A549 treated with AZD9567 at 1 μM for 4 hours (cell line): ENCODE results near the gene NAA30. TPM values are rescaled to one million over a fixed set of nuclear protein-coding genes. Genes with fewer than 3 reads are reported as not detected.

Source experiments
- total RNA-seq: library from RNA; stranded (reverse); fragments of 200-300 nt; extraction: Qiagen RNA extraction; gene quantifications from 5 replicates; pipeline ENCODE4 v1.2.3, GENCODE V29; 2022; ENCODE audit not compliant: insufficient read depth

NAA30 gene
- total RNA-seq: 11.9 to 27.8 TPM (median 13.9 TPM) in 5 replicates

DNA sequence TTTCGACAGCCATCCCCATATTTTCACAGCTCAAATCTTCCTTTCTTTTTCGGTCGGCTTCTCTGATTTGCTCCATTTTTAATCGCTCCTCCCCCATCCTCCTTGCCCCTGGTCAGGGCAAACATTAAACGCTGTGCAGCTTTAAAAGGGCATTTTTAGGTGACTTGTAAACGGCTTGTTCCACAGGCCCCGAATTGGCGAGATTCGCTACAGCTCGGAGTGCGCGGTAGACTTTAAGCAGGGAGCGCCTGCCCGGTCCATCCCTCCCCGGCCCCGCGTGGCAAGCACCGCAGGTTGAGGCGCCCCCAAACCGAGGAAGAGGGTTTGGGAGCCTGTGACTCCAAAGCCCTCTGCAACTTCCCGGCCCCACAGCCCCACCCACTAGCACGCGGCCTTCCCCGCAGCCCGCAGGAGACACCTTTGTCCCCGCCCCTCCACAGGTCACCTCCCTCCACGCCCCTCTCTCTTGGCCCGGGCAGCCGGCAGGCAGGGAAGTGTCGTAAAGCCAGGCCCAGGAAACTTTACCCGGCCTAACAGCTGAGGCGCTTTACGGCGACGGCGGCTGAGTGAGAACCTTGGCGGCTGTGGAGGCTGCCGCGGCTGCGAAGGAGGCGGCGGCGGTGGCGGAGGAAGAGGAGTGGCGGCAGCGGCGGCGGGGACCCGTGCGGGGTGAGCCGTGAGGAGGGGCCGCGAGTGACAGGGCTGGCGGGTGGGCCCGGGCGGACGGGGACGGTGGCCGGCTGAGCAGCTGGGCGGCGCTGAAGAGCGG is at the start of gene NAA30:
TSS of gene NAA30 (plus strand) at position 550 of the 769 bp plus-strand sequence. CDS start 372 bp downstream, outside the sequence.

Other genes with a start within 250 kb of the NAA30 start
- 28.5 to 46.1 TPM (median 41.9 TPM) in 5 replicates for gene EXOC5, start 121.7 kb upstream of the NAA30 start, total RNA-seq
- 16.3 to 19.4 TPM (median 18.8 TPM) in 5 replicates for gene AP5M1, start 121.6 kb upstream of the NAA30 start, total RNA-seq
- gene CCDC198, start 103.3 kb downstream of the NAA30 start, total RNA-seq: 1.8 to 2.0 TPM (median 2.0 TPM) in 4 of 5 replicates, not detected in the other